ENCODE measurements around the gene FAM89A.

DNA sequence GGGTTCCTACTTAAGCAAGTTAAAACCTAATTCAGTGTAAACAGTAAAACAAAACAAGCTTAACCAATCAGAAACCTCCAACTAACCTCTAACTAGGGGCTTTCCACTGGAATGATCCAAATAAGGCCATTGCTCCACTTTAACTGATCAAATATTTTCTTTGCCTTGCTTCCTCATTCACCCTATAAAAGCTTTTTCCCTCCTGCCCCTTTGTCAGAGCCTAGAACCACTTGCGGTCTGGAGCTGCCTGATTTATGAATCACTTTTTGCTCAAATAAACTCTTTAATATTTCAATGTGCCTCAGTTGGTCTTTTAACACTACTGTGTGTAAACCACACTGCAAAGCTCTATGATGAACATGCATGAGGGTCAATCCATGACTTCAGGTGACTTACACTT is 4.5 kb upstream of the FAM89A start:
- TF ChIP-seq REST (IDR thresholded peaks at IDR 0.05; ENCODE audit: insufficient read depth in 1 of 2, low read depth in 2 of 2, low read length in 2 of 2) (no peak), POLR2AphosphoS5 (IDR thresholded peaks at IDR 0.05; ENCODE audit: low read depth, low read length) (no peak), TAF1 (IDR thresholded peaks at IDR 0.05; ENCODE audit: borderline replicate concordance, insufficient read depth, low read length) (no peak)

Data from PFSK-1 (cell line).